ENCODE results near the gene SEMA5B.
A peak's percentile ranks its signal among the peaks of the same experiment; 100 is the strongest.

The SEMA5B gene

DNA sequence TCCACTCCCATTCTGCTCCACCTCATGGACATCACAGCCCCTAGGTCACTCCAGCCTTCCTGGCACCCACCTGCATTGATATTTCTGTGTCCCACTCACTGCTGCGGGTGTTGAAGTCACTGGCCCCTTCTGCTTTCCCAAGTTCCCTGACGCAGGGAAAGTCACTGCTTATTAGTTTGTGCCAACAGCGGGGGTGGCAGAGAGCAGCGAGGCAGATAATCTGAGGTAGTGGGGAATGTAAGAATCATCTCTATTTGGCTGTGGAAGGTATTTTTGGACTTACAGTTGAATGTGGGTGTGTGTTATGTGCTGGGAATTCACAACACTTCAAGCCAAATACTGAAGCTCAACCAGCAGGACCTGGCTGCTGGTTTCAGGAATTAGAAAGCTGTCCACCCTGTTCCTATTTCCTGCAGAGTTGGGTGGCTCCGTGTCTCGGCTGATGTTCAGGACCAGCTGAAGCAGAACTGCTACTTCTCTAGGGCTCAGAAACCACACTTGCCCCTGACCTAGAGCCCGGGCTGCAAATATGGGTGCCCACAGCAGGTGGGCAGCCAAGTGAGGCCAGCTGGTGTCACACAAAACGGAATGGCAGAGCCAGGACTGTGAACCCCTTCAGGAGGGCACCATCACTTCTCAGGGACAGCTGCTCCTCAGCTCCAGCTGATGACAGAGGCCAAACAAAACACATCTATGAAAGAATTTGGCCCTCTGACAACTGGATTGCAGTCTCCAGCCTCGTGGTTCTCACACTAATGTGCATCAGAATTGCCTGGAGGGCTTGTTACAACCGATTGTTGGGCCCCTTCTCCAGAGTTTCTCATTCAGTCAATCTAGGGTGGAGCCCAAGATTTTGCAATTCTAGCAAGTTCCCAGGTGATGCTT is 57.7 kb downstream of the SEMA5B start:
- DNase-seq = no peak

DNA sequence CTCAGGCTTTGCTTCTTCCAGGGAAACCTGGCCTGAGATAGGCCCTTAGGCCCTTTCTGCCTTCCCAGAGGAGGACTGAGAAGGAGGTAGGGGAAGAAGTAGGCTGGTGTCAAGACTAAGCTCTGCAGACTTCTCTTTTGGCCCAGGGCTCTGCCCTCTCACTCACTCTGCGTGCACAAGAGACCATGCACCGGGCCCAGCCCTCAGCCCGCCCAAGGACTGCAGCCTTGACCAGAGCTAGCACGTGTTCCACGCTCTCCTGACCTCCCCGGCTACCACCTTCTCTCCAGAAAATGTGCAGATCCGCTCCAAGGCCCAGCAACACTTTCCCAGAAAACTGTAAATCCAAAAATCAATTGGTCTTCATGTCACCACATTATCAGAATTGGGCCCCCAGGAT is 59.8 kb downstream of the SEMA5B start:
- DNase-seq = no peak

DNA sequence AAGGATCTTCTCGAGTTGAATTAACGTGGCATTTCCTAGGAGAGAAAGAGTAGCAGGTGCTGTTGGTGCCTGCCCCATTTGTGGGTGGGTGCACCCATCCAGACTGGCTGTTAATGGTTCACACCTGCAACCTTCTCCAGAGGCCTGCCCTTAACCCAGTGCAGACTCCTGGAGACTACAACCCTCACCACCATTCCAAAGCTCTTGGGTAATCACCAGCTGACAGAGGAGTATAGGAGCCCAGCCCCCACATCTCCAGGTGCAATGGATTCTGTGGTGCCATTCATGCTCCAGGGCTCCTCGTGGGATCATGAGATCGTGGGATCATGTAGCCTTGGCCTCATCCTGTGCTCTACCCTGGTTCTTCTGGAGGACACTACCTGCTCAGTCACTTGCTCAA is 60.2 kb downstream of the SEMA5B start:
- no peak for DNase-seq

DNA sequence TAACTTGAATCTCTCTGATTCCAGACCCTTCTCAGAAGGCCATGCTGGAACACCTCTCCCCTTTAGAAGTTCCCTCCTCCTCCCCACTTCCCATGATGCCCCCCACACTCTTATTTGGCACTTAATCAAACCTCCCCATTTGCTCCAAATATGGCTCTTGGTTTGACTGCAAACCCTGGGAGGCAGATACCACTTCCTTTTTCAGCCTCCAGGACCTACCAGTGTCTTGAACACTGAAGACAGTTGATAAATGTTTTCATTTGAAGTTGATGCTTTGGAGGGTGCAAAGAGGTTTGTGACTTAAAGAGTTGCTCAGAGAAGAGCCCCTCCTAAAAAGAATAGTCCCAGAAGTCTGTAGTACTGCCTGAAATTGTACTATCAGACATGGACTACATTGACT is 61.5 kb downstream of the SEMA5B start:
- DNase-seq = no peak

DNA sequence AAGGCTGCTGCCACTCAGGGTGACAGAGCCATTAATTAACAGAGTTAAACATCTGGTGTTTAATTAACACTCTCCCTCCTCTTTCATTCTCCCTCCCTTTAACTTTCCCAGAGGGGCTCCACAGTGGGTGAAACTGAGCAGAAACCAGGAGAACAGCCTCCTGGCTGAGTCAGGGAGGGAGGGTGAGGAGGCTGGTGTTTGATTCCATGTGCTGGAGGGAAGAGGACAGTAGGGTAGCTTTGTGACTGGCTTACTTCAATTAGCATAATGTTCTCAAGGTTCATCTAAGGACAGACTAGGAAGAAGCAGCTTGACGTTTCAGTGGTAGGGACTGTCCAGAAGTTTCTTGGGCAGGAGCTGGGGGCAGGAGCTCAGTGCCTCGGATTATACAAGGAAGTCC is 62.8 kb downstream of the SEMA5B start:
- DNase-seq = no peak

DNA sequence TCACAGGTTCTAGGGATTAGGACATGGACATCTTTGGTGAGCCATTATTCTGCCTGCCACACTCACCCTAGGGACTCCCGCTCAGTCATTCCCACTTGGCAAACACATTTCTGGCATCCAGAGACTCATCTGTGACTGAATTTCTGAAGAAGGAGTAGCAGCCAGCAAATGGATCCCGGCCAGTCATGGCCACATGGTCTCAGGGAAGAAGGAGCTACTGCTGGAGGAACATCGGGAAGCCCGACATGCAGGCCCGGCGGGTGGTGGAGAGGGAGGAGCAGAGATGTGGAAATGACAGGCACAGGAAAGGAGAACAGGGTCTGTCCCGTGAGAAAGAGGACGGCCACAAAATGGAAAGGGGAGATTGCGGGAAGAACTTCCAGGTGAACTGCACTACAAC is 65.4 kb downstream of the SEMA5B start:
- no peak for DNase-seq

DNA sequence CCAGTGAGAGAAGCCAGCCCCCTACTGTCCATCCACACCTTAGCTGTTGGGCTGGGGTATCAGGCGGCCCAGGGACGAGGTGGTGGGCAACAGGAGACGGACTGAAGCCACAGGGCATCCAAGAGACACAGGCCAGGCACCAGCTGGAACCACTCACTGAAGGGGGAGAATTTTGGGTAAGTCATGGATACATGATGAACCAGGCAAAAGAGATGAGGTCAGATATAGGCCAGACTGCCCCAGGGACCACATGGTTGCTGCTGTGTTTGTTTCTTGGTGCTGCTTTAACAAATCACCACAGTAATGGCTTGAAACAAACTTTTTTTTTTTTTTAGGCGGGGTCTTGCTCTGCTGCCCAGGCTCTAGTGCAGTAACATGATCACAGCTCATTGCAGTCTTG is 66.4 kb downstream of the SEMA5B start:
- DNase-seq = no peak

DNA sequence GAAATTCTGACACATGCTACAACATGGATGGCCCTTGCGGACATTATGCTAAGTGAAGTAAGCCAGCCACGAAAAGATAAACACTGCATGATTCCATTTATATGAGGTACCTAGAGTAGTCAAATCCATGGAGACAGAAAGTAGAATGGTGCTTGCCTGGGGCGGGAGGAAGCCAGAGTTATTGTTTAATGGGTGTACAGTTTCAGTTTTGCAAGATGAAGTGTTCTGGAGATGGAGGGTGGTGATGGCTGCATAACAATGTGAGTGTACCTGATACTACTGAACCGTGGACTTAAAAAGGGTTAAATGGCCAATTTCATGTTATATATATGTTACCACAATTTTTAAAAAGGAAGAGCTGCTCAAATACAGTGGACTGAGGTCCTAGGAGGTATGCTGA is 66.9 kb downstream of the SEMA5B start:
- no peak for DNase-seq

DNA sequence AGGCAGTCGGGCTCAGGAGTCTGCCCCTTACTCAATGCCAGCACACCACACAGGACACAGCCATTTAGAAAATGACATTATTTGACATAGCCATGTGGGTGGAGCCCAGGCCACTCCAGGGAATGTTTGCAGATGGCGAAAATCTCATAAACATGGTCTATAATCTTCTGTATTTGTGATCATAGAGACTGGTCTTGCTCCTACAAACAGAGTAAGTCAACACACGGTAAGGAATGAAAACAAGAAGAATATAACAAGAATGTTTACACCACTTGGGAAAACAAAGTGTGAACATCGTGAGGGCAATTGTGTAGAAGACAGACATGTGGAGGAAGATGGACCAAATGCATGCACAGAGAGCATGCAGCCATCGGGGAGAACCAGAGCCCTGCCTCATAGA is 68.2 kb downstream of the SEMA5B start:
- DNase-seq = no peak

DNA sequence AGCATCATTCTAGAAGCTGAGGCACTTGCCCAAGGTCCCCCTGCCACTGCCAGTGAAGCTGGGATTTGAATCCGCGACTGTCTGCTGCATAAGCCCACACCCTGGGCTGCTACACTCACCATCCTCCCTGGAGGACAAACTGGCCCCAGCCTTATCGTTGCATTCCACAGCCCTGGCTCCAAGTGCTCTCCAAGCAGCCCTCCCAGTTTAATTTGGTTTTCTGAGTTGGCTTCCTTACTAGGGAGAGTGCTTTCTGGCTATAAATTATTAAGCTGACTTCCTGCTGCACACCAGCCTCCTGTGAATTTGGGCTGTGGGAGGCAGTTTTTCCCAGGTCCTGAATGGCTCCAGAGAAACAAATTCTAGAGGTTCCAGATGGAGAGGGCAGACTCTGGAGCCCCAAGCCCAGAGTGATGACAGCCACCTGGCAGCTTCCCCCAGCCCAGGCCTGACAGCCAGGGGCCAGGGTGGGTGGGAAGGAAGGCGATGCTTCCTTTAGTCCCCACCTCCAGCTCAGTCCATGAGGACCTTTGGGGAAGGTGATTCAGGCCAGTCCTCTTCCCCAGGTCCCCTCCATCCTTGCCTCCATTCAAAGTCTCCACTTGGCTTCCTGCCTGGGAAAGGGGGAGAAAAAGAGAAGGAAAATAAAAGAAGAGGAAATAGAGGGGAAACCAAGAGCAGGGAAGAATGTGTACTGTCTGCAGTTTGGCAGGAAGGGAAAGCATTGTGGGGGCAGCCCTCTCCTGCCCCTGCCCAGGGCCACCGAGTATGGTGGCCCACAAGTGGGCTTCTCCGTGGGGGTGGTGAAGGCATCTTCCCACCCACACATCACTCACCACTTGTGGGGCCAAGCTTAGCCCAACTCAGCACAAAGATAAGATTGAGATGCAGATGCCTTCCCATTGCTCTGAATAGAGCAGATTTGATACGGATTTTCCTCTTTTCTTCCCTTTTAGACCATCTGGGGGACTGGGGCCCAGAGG is 69.6 kb downstream of the SEMA5B start:
- DNase-seq = no peak

DNA sequence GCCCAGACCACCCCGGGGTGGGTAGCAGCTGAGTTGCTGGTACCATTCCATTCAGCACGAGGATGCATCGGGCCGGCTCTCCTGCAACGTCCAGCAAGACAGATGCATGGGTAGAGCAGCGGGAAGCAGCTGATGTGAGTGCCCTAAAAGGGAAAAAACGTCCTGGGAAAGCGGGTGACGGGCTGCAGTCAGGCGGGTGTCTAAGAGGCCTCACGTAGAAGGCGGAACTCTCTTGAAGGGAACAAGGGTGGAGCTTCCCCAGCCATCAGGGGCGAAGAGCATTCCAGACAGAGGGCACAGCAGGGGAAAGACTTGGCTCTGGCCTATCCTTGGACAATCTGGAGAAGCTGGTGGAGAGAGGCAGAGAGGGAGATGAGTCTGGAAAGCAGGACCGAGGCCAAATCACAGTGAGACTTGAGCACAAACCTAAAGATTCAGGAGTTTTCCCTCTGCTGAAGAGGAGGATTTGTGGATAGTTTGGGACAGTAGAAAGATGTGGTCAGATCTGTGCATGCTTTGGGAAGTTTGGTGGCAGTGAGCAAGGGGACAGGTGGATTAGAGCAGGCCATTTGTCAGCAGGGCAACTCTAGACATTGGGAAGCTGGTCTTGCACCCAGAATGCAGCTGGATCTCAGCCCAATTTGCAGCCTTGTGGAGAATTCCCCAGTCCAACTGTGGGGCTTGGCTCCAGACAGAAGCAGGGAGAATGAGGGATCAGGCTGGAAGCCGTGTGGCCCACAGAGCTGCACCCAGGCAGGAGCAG is 70.7 kb downstream of the SEMA5B start:
- no peak for DNase-seq

DNA sequence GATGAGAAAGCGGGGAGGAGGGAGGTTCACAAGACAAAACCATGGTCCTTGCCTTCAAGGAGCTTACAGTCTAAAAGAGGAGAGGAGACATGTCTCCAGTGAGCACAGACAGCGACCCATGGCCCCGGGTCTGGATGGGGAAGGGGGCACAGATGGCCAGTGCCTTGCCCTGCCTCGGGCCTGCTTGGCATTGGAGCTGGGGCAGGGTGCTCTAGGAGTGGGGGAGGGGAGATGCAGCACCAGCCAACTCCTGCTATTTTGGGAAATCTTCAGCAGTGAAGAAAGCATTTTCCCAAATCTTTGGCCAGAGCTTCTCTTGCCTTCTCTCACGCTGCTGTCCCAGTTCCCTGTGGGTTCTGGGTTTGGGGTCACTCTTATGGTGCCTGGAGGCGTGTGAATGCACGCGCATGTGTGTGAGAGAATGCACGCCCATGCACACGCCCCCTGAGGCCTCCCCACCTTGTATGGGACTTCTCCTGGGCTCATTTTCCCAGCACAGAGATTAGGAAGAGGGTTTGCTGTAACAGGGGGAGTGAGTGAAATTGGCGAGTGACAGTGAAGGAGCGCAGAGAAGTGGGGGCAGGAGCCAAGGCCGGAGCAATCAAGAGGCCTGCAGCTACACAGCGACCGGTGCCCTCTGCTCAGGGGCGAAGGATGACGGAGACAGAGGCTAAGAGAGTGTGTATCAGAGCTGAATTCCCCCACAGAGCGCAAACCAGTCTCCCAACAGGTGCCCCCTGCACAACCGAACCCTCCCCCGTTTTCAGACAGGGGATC is 71.5 kb downstream of the SEMA5B start:
- DNase-seq = no peak

DNA sequence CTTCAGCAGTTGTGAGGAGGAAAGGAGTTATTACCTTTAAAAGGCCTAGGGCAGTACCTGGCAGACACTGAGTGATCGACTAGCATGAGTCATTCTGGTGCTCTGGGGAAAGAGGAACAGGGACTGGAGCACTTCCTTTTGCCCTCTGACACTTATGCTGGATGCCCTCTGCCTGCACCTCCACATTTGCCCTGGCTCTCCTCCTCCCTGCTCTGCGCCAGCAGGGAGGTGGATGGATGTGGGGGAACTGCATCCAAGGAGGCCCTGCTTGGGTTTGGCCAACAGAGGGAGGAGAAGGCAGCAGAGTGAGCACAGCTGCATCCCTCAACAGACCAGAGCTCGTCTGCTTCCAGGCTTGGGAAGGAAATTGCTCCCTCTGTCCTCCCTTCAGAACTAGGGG is 75.0 kb downstream of the SEMA5B start:
- no peak for DNase-seq

DNA sequence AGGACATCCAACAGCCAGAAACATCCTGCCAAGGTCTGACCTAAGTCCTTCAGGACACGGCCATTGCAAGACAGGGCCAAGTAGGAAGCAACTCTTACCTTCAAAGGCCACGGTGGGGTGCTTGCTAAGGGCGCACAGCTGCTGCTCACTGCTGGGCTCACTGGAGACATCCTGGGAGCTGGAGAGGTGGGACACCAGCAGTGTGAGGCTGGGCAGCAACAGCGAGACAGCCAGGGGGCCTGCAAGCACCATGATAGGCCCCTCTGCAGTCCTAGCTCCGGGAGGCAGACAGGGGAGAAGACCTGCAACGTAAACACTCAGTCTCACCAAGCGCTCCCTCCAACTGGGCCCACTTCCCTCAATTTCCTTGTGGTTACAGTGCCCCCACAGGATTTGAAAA is 79.2 kb downstream of the SEMA5B start:
- DNase-seq = no peak

DNA sequence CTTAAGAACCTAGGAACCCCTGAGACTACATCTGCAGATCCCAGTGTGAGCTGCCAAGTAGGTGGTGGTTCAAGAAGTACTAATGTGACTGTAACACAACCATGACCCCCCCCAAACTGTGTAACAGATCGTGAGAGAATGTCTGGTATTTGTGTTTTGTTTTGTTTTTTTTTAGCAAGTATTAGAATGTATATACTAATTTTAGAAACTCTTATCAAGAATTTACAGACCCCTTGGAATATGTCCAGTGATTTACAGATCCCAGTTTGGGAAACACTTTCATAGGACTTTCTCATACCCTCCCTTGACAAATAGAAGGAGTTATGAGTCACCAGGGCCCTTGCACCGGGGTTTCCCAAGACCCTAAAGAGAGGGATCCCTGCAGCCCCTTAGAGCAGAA is 79.8 kb downstream of the SEMA5B start:
- no peak for DNase-seq

DNA sequence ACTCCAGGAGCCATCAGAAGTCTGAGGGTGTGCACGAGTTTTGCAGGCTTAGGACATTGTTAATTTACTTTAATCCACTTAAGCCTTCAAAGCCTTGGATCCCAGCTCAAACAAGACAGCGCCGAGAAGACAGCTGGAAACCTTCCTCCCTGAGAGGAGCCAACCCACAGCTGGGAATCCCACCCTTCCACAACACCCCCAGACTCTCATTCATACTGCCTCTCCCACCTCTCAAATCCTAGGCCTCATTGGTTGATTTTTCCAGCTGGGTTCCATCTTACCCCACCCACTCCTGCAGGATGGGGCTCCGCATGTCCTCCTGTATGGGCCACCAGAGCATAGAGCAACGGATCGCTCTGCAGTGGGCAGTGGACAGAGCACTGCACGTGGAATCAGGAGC is 80.4 kb downstream of the SEMA5B start:
- no peak for DNase-seq

DNA sequence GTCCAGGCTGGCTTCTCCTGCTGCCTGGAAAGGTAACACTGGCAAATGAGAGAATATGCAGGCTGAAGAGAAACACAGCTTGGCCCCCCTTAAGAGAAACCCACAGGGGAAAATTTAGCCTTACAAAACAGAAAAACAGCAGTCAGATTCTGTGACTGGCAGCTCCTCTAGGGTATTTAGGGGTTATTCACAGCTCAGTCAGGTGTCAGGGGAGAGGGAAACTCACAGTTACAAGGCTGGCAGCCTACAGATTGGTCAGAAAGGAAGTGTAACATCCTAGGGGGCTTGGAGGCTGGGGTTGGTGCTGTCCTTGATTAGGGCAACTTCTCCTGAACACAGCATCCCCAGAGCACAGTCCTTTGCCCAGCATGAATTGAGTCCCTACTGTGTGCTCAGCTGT is 81.4 kb downstream of the SEMA5B start:
- DNase-seq = no peak

DNA sequence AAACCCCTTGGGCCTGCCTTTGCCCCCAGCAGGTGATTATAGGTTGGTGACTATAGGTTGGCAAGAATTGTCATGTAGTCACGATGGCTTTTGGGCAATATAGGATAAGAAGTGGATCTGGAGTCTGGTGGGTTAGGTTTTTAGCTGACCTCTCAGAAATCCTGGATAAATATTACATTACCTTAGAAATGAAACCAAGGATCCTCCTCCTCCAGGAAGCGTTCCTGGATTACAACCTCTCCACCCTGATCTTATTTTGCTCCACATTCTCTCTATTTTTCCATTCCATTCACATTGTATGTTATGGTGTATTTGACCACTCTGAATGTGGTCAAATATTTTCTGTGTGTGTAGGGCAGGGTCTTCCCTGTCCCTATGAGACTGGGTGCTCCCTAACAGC is 82.3 kb downstream of the SEMA5B start:
- no peak for DNase-seq

DNA sequence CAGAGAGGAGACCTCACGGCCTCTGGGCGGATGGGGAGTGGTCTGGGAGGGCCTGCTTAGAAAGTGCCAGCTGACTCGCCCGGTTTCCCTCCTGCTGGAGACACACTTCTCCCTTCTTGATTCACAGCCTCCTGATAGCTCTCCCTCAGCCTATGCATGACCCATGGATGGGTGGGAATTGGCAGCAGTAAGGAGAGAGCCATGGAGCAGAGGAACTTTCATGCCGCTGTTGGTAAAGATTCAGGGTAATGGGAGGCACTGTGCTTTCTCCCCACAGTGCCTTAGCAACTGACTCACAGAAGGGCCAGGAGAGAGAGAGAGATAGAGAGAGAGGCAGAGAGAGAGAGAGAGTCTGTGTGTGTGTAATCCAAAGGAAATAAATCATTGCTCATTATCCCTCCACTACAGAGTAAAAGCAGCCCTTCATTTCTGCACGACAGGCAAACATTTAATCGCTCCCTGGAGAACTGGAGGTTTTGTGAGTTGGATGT is 82.8 kb downstream of the SEMA5B start:
- DNase-seq = peak; percentile 24

DNA sequence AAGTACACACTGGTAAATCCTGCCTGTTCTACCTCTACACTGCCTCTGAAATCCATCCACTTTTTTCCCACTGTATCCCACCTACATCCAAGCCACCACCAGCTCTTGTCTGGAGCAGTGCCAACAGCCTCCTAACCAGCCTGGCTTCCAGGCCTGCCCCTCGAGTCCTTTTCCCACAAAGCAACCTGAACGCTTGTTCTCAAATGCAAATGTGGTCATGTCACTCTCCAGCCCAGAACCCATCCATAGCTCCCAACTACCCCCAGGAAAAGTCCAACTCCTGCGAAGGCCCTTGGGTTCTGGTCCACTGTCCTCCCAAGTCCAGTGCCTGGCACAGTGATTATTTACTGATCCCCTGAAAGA is 83.8 kb downstream of the SEMA5B start:
- DNase-seq = no peak

DNA sequence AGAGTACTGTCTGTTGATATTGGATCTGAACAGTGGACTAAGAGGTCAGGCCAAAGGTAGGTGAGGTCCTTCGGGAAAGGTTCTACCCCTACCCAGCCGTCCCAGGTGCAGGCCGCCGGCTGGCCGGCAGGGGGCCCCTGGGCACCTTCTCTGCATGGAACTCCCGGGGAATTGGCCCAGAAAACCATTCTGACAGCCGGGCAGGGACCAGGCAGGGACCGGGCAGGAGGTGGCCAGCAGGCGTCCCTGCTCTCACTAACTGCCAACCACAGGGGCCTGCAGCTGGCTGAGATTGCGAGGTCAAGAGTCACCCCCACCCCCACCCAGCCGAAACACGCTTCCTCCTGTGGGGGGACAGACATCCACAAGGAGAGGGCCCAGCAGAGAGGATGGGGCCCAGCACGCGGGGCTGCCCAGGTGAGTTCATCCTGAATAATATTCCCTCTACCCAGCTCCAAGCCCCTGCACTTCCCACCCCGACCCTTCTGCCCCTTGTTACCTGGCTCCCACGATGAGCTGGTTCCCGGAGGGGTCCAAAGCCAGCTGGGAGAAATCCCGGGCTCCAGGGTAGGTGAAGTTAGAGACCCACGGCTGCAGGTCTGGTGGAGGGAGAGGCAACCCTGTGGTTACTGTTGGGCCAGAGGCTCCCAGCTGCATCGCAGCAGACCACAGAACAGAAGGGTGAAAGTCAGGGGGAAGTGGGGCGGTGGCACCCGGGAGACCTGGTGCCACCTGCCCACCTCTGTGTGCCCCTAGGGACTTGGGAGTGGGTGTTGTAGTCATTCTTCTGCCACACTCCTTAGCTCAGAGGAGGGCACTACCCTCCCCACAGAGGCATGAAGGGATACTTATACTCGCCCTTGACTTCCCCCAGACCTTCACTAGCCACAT is 84.4 kb downstream of the SEMA5B start:
- peak; percentile 32 for DNase-seq

Measured in GOT3 (cell line).